Fibroblast of lung (primary cell): ENCODE measurements around the gene PDE10A. TPM values are rescaled to one million over a fixed set of nuclear protein-coding genes. Genes with fewer than 3 reads are reported as not detected.

Source experiments
- DNase-seq, 2 donors: peaks; one replicate each; pipeline versions ENCODE4 v3.0.0 to v3.0.0-alpha.2; 2010; ENCODE audit warnings: low read depth in 2 of 2
- H2AFZ ChIP-seq: 2 replicates; pipeline ENCODE4 v1.5.1; 2012; ENCODE audit warnings: low read length, control low read depth, inconsistent platforms
- H3K27ac ChIP-seq: 2 replicates; pipeline ENCODE4 v1.5.1; 2011; ENCODE audit warnings: low read length, control low read depth; ENCODE audit not compliant: insufficient read depth
- H3K27me3 ChIP-seq: 2 replicates; pipeline ENCODE4 v1.5.1; 2011; ENCODE audit warnings: mild to moderate bottlenecking, low read length; ENCODE audit not compliant: control insufficient read depth, insufficient read depth
- H3K36me3 ChIP-seq: 2 replicates; pipeline ENCODE4 v1.5.1; 2011; ENCODE audit warnings: low read length; ENCODE audit not compliant: control insufficient read depth, insufficient read depth
- H3K4me1 ChIP-seq: 2 replicates; pipeline ENCODE4 v1.5.1; 2011; ENCODE audit warnings: low read length; ENCODE audit not compliant: control insufficient read depth, insufficient read depth; ENCODE audit errors: extremely low read depth
- H3K4me2 ChIP-seq: 2 replicates; pipeline ENCODE4 v1.5.1; 2011; ENCODE audit warnings: low read length, control low read depth; ENCODE audit not compliant: insufficient read depth; ENCODE audit errors: extremely low read depth
- H3K4me3 ChIP-seq, 4 experiments: fragments of 200-600 bp in 1 of 4; sonication (generic) in 1 of 4; replicated peaks in 1 of 4; 2 replicates each; pipeline ENCODE4 v1.5.1; 2011 to 2016; ENCODE audit warnings: low read length in 4 of 4, low read depth in 3 of 4, mild to moderate bottlenecking in 3 of 4, control low read depth in 2 of 4, inconsistent platforms in 1 of 4, mixed read lengths in 1 of 4; ENCODE audit not compliant: insufficient read depth in 1 of 4; ENCODE audit errors: control extremely low read depth in 1 of 4
- H3K79me2 ChIP-seq: 2 replicates; pipeline ENCODE4 v1.5.1; 2012; ENCODE audit warnings: mild to moderate bottlenecking, low read length, inconsistent platforms; ENCODE audit not compliant: control insufficient read depth, insufficient read depth
- H3K9ac ChIP-seq: 2 replicates; pipeline ENCODE4 v1.5.1; 2011; ENCODE audit warnings: mild to moderate bottlenecking, low read length, control low read depth; ENCODE audit not compliant: insufficient read depth
- H3K9me3 ChIP-seq: 2 replicates; pipeline ENCODE4 v1.5.1; 2012; ENCODE audit warnings: low read depth, low read length; ENCODE audit not compliant: control insufficient read depth, insufficient read depth
- H4K20me1 ChIP-seq: 2 replicates; pipeline ENCODE4 v1.5.1; 2011; ENCODE audit warnings: low read length; ENCODE audit not compliant: control insufficient read depth, insufficient read depth; ENCODE audit errors: extremely low read depth
- CTCF ChIP-seq, 2 donors: IDR thresholded peaks in 1 of 2; conservative IDR thresholded peaks in 1 of 2; 1 replicate in 1 of 2; 2 replicates in 1 of 2; pipeline ENCODE4 v1.5.1; 2011 to 2012; ENCODE audit warnings: low read length in 2 of 2, control low read depth in 1 of 2, inconsistent platforms in 1 of 2, low read depth in 1 of 2, mild to moderate bottlenecking in 1 of 2
- EZH2 ChIP-seq: IDR thresholded peaks from 2 replicates; pipeline ENCODE4 v1.5.1; 2012; ENCODE audit warnings: low read length, control low read depth, mild to moderate bottlenecking; ENCODE audit errors: missing control alignments
- polyA plus RNA-seq, 2 donors: library from polyadenylated mRNA; depleted of rRNA in 1 of 2; stranded (reverse) in 1 of 2; unstranded in 1 of 2; fragments of >200 nt; gene quantifications; 2 replicates each; pipeline ENCODE4 v1.2.1, GENCODE V29; 2011 to 2012; ENCODE audit warnings: missing spikeins in 1 of 2
- total RNA-seq: library from RNA; depleted of rRNA; stranded (reverse); fragments of >200 nt; gene quantifications from 2 replicates; pipeline ENCODE4 v1.2.1, GENCODE V29; 2014

The PDE10A gene
- total and polyA plus RNA-seq, 2 donors (not counting 1 experiment from before 2014, with no cell fraction given): under 0.01 to 0.19 TPM

- no peaks in the 10 kb centered on the region for H3K79me2 ChIP-seq
- no peaks in the 10 kb centered on the region for H3K4me1 ChIP-seq
- H3K27ac ChIP-seq: no peak overlapping the region
- no peaks in the 10 kb centered on the region for H3K36me3 ChIP-seq
- no peaks in the 10 kb centered on the region for H4K20me1 ChIP-seq
- no peaks in the 10 kb centered on the region for H3K9me3 ChIP-seq
- TF ChIP-seq CTCF (conservative IDR thresholded peaks at IDR 0.05 in 1 of 2, IDR thresholded peaks at IDR 0.05 in 1 of 2; ENCODE audit: low read depth in 1 of 2, low read length in 2 of 2) (no peak), EZH2 (no peak)
- no peak overlapping the region for H3K4me3 ChIP-seq
- H2AFZ ChIP-seq: no peak overlapping the region
- no peak overlapping the region for H3K9ac ChIP-seq
- no peak for DNase-seq
- no peak overlapping the region for H3K4me2 ChIP-seq
- H3K27me3 ChIP-seq: no peaks in the 10 kb centered on the region
Observed at GRCh38 chr6:165376100-165376499, 286.9 kb downstream of the PDE10A start.

- Histone ChIP-seq H3K36me3 (no peaks in the 10 kb centered on the region), H3K79me2 (no peaks in the 10 kb centered on the region), H3K4me2 (no peak overlapping the region), H2AFZ (no peak overlapping the region), H4K20me1 (no peaks in the 10 kb centered on the region), H3K9ac (no peak overlapping the region), H3K27me3 (no peaks in the 10 kb centered on the region), H3K4me3 (no peak overlapping the region), H3K27ac (no peak overlapping the region), H3K4me1 (no peaks in the 10 kb centered on the region), H3K9me3 (no peaks in the 10 kb centered on the region)
- TF ChIP-seq EZH2: no peak
- no peak for TF ChIP-seq CTCF (conservative IDR thresholded peaks at IDR 0.05 in 1 of 2, IDR thresholded peaks at IDR 0.05 in 1 of 2; ENCODE audit: low read depth in 1 of 2, low read length in 2 of 2)
- DNase-seq: no peak
Observed at GRCh38 chr6:165365371-165365770, 297.7 kb downstream of the PDE10A start.

GRCh38 chr6:165345700-165346099, 317.3 kb downstream of the PDE10A start:
- Histone ChIP-seq H2AFZ (no peak overlapping the region), H3K9ac (no peak overlapping the region), H3K27ac (no peak overlapping the region), H3K9me3 (no peaks in the 10 kb centered on the region), H3K4me1 (no peaks in the 10 kb centered on the region), H3K4me3 (no peak overlapping the region), H3K36me3 (no peaks in the 10 kb centered on the region), H4K20me1 (no peaks in the 10 kb centered on the region), H3K4me2 (no peak overlapping the region), H3K79me2 (no peaks in the 10 kb centered on the region), H3K27me3 (no peaks in the 10 kb centered on the region)
- TF ChIP-seq CTCF (conservative IDR thresholded peaks at IDR 0.05 in 1 of 2, IDR thresholded peaks at IDR 0.05 in 1 of 2; ENCODE audit: low read depth in 1 of 2, low read length in 2 of 2): no peak
- no peak for DNase-seq
